ENCODE data around the gene GSK3B.
"Not testable (repeated sequence)": the region's sequence is repeated elsewhere in the genome, so short reads cannot be mapped to it uniquely, and the experiment has no call there.

The GSK3B gene

GRCh38 chr3:120052677-120053076 lies 41.6 kb downstream of the GSK3B start:
- no peaks in the 10 kb centered on the region for H3K9me3 ChIP-seq (replicated peaks; ENCODE audit: insufficient read depth, low read length)
- H3K9ac ChIP-seq (ENCODE audit: low read length): no peak overlapping the region
- 0 out of 2 replicates have a peak, but pooled peaks cover 4% of the 10 kb centered on the region for H3F3A ChIP-seq (ENCODE audit: insufficient read depth, low read length)
- H3K27me3 ChIP-seq (replicated peaks; ENCODE audit: insufficient read depth, low read length): no peaks in the 10 kb centered on the region
- no peaks in the 10 kb centered on the region; the same call in 1 of the 2 replicates for H3K36me3 ChIP-seq (replicated peaks; ENCODE audit: insufficient read depth, low read length)
- peaks cover 12% of the 10 kb centered on the region for H3K4me1 ChIP-seq (ENCODE audit: low read length)
- H3K9me2 ChIP-seq (replicated peaks; ENCODE audit: insufficient read depth, low read length): no peaks in the 10 kb centered on the region
- DNase-seq: no peak
- no peak overlapping the region for H3K4me3 ChIP-seq (ENCODE audit: low read length)
- H2AFZ ChIP-seq (ENCODE audit: low read length): no peak overlapping the region
- H4K20me1 ChIP-seq (ENCODE audit: insufficient read depth, low read length): 0 out of 2 replicates have a peak, but pooled peaks cover 10% of the 10 kb centered on the region
- peak overlapping the region; percentile 29; the same call in 1 of the 2 replicates for H3K27ac ChIP-seq (ENCODE audit: low read length)
- TF ChIP-seq EZH2 (optimal IDR thresholded peaks at IDR 0.05; ENCODE audit: low read depth, low read length): no peak
- TF ChIP-seq, protein P1, sequence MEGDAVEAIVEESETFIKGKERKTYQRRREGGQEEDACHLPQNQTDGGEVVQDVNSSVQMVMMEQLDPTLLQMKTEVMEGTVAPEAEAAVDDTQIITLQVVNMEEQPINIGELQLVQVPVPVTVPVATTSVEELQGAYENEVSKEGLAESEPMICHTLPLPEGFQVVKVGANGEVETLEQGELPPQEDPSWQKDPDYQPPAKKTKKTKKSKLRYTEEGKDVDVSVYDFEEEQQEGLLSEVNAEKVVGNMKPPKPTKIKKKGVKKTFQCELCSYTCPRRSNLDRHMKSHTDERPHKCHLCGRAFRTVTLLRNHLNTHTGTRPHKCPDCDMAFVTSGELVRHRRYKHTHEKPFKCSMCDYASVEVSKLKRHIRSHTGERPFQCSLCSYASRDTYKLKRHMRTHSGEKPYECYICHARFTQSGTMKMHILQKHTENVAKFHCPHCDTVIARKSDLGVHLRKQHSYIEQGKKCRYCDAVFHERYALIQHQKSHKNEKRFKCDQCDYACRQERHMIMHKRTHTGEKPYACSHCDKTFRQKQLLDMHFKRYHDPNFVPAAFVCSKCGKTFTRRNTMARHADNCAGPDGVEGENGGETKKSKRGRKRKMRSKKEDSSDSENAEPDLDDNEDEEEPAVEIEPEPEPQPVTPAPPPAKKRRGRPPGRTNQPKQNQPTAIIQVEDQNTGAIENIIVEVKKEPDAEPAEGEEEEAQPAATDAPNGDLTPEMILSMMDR (IDR thresholded peaks at IDR 0.05; ENCODE audit: low read length): no peak
- no peak for TF ChIP-seq EZH2phosphoT487 (IDR thresholded peaks at IDR 0.05; ENCODE audit: low read length)
- H3K4me2 ChIP-seq (ENCODE audit: low read depth, low read length): peak overlapping the region; percentile 37
- H3K79me2 ChIP-seq (ENCODE audit: low read length): peaks cover 100% of the 10 kb centered on the region

GRCh38 chr3:120052225-120052624 lies 42.0 kb downstream of the GSK3B start:
- Histone ChIP-seq H3K4me2 (ENCODE audit: low read depth, low read length) (peak overlapping the region; percentile 37), H3K4me1 (ENCODE audit: low read length) (peaks cover 12% of the 10 kb centered on the region), H3K36me3 (replicated peaks; ENCODE audit: insufficient read depth, low read length) (no peaks in the 10 kb centered on the region; the same call in 1 of the 2 replicates), H3K79me2 (ENCODE audit: low read length) (peaks cover 100% of the 10 kb centered on the region), H2AFZ (ENCODE audit: low read length) (no peak overlapping the region), H3K9me3 (replicated peaks; ENCODE audit: insufficient read depth, low read length) (no peaks in the 10 kb centered on the region), H3K27me3 (replicated peaks; ENCODE audit: insufficient read depth, low read length) (no peaks in the 10 kb centered on the region), H3K4me3 (ENCODE audit: low read length) (no peak overlapping the region), H4K20me1 (ENCODE audit: insufficient read depth, low read length) (0 out of 2 replicates have a peak, but pooled peaks cover 14% of the 10 kb centered on the region), H3K9me2 (replicated peaks; ENCODE audit: insufficient read depth, low read length) (no peaks in the 10 kb centered on the region), H3F3A (ENCODE audit: insufficient read depth, low read length) (0 out of 2 replicates have a peak, but pooled peaks cover 4% of the 10 kb centered on the region), H3K9ac (ENCODE audit: low read length) (no peak overlapping the region), H3K27ac (ENCODE audit: low read length) (peak overlapping the region; percentile 29; the same call in 1 of the 2 replicates)
- TF ChIP-seq, protein P1 (IDR thresholded peaks at IDR 0.05; ENCODE audit: low read length): no peak
- TF ChIP-seq EZH2 (optimal IDR thresholded peaks at IDR 0.05; ENCODE audit: low read depth, low read length) (no peak), EZH2phosphoT487 (IDR thresholded peaks at IDR 0.05; ENCODE audit: low read length) (no peak)
- DNase-seq: peak; percentile 53

- H4K20me1 ChIP-seq (ENCODE audit: insufficient read depth, low read length): 0 out of 2 replicates have a peak, but pooled peaks cover 19% of the 10 kb centered on the region
- H3K4me2 ChIP-seq (ENCODE audit: low read depth, low read length): peak overlapping the region; percentile 37; the same call in 1 of the 2 replicates
These were observed 42.7 kb downstream of the GSK3B start for GRCh38 chr3:120051570-120051969.

GRCh38 chr3:120049881-120050539 lies 44.2 kb downstream of the GSK3B start:
- Histone ChIP-seq H3K4me2 (ENCODE audit: low read depth, low read length) (no peak overlapping the region), H2AFZ (ENCODE audit: low read length) (no peak overlapping the region), H3K27me3 (replicated peaks; ENCODE audit: insufficient read depth, low read length) (no peaks in the 10 kb centered on the region), H3K79me2 (ENCODE audit: low read length) (peaks cover 99% of the 10 kb centered on the region), H3K27ac (ENCODE audit: low read length) (no peak overlapping the region), H3F3A (ENCODE audit: insufficient read depth, low read length) (0 out of 2 replicates have a peak, but pooled peaks cover 4% of the 10 kb centered on the region), H3K4me3 (ENCODE audit: low read length) (no peak overlapping the region), H4K20me1 (ENCODE audit: insufficient read depth, low read length) (0 out of 2 replicates have a peak, but pooled peaks cover 19% of the 10 kb centered on the region), H3K4me1 (ENCODE audit: low read length) (peaks cover 12% of the 10 kb centered on the region), H3K36me3 (replicated peaks; ENCODE audit: insufficient read depth, low read length) (no peaks in the 10 kb centered on the region; the same call in 1 of the 2 replicates), H3K9me3 (replicated peaks; ENCODE audit: insufficient read depth, low read length) (no peaks in the 10 kb centered on the region), H3K9me2 (replicated peaks; ENCODE audit: insufficient read depth, low read length) (no peaks in the 10 kb centered on the region), H3K9ac (ENCODE audit: low read length) (no peak overlapping the region)
- DNase-seq: no peak
- TF ChIP-seq EZH2phosphoT487 (IDR thresholded peaks at IDR 0.05; ENCODE audit: low read length): no peak
- TF ChIP-seq, protein P1 (IDR thresholded peaks at IDR 0.05; ENCODE audit: low read length): no peak
- TF ChIP-seq EZH2 (optimal IDR thresholded peaks at IDR 0.05; ENCODE audit: low read depth, low read length): no peak

More at GRCh38 chr3:120051570-120051969, 42.7 kb downstream of the GSK3B start:
- H3K9me2 ChIP-seq (replicated peaks; ENCODE audit: insufficient read depth, low read length); H3K9me3 ChIP-seq (replicated peaks; ENCODE audit: insufficient read depth, low read length); DNase-seq; H3K9ac ChIP-seq (ENCODE audit: low read length); H3K4me3 ChIP-seq (ENCODE audit: low read length); H2AFZ ChIP-seq (ENCODE audit: low read length); H3K36me3 ChIP-seq (replicated peaks; ENCODE audit: insufficient read depth, low read length); H3F3A ChIP-seq (ENCODE audit: insufficient read depth, low read length); H3K27ac ChIP-seq (ENCODE audit: low read length); H3K27me3 ChIP-seq (replicated peaks; ENCODE audit: insufficient read depth, low read length): not testable (repeated sequence)
- H3K4me1 ChIP-seq (ENCODE audit: low read length): peaks cover 12% of the 10 kb centered on the region
- peaks cover 100% of the 10 kb centered on the region for H3K79me2 ChIP-seq (ENCODE audit: low read length)
